CD14-positive monocyte (primary cell): ENCODE results near the gene GJA4. TPM values are rescaled to one million over a fixed set of nuclear protein-coding genes. Genes with fewer than 3 reads are reported as not detected.

Experiments used
- DNase-seq, 3 donors: peaks; one replicate each; pipeline ENCODE4 v3.0.0-alpha.2; 2011 to 2022
- H2AFZ ChIP-seq: 2 replicates; pipeline ENCODE4 v1.6.0; 2012; ENCODE audit warnings: mild to moderate bottlenecking, low read depth, low read length, inconsistent platforms; ENCODE audit not compliant: insufficient read depth, poor library complexity, severe bottlenecking
- H3K27ac ChIP-seq, 2 donors: 1 replicate in 1 of 2; 2 replicates in 1 of 2; pipeline ENCODE4 v1.5.1; 2012 to 2013; ENCODE audit warnings: low read length in 2 of 2, control low read depth in 1 of 2, inconsistent platforms in 1 of 2, low read depth in 1 of 2, mild to moderate bottlenecking in 1 of 2
- H3K27me3 ChIP-seq, 2 donors: one replicate each; pipeline versions ENCODE4 v1.6.0 to v1.6.1; 2011 to 2013; ENCODE audit warnings: low read length in 2 of 2; ENCODE audit not compliant: control insufficient read depth in 2 of 2, insufficient read depth in 2 of 2
- H3K36me3 ChIP-seq, 2 donors: replicated peaks in 1 of 2; 1 replicate in 1 of 2; 2 replicates in 1 of 2; pipeline versions ENCODE4 v1.5.1 to v1.6.1; 2012 to 2013; ENCODE audit warnings: low read length in 2 of 2, control low read depth in 1 of 2, inconsistent platforms in 1 of 2, mild to moderate bottlenecking in 1 of 2; ENCODE audit not compliant: insufficient read depth in 2 of 2, control insufficient read depth in 1 of 2
- H3K4me1 ChIP-seq, 2 donors: 1 replicate in 1 of 2; 2 replicates in 1 of 2; pipeline versions ENCODE4 v1.5.1 to v1.6.1; 2012 to 2013; ENCODE audit warnings: low read length in 2 of 2, control low read depth in 1 of 2, inconsistent platforms in 1 of 2, mild to moderate bottlenecking in 1 of 2, moderate library complexity in 1 of 2; ENCODE audit not compliant: insufficient read depth in 2 of 2, control insufficient read depth in 1 of 2
- H3K4me2 ChIP-seq: replicated peaks from 2 replicates; pipeline ENCODE3; 2012; ENCODE audit warnings: low read length, moderate library complexity, mild to moderate bottlenecking; ENCODE audit not compliant: poor library complexity, severe bottlenecking; ENCODE audit errors: extremely low read depth
- H3K4me3 ChIP-seq, 3 experiments: fragments of 200-600 bp in 1 of 3; sonication (generic) in 1 of 3; replicated peaks in 1 of 3; 1 replicate in 2 of 3; 2 replicates in 1 of 3; pipeline ENCODE4 v1.5.1; 2011 to 2013; ENCODE audit warnings: low read length in 3 of 3, mild to moderate bottlenecking in 3 of 3, control low read depth in 2 of 3, low read depth in 2 of 3, inconsistent platforms in 1 of 3, moderate library complexity in 1 of 3
- H3K79me2 ChIP-seq: 2 replicates; pipeline ENCODE4 v1.6.0; 2012; ENCODE audit warnings: mild to moderate bottlenecking, control low read depth, inconsistent platforms, low read length, moderate library complexity; ENCODE audit not compliant: insufficient read depth
- H3K9ac ChIP-seq: 2 replicates; pipeline ENCODE4 v1.6.0; 2017; ENCODE audit warnings: low read length, mild to moderate bottlenecking; ENCODE audit not compliant: insufficient read depth, poor library complexity, severe bottlenecking
- H3K9me3 ChIP-seq, 2 donors: replicated peaks in 1 of 2; 1 replicate in 1 of 2; 2 replicates in 1 of 2; pipeline versions ENCODE4 v1.5.1 to v1.6.1; 2012 to 2013; ENCODE audit warnings: low read length in 2 of 2, control low read depth in 1 of 2; ENCODE audit not compliant: control insufficient read depth in 1 of 2, insufficient read depth in 1 of 2
- H4K20me1 ChIP-seq: 2 replicates; pipeline ENCODE4 v1.6.0; 2012; ENCODE audit warnings: mild to moderate bottlenecking, low read length, control low read depth, moderate library complexity; ENCODE audit not compliant: insufficient read depth
- H3K27ac Mint-ChIP-seq, 7 donors: one replicate each; pipeline ENCODE4 v1.8.0; 2020; ENCODE audit warnings: mild to moderate bottlenecking in 7 of 7, mixed read lengths in 7 of 7, moderate library complexity in 6 of 7, inconsistent platforms in 2 of 7
- H3K27me3 Mint-ChIP-seq, 3 donors: one replicate each; pipeline ENCODE4 v1.8.0; 2021 to 2022; ENCODE audit warnings: low read depth in 3 of 3, mild to moderate bottlenecking in 3 of 3, mixed read lengths in 3 of 3, moderate library complexity in 3 of 3, inconsistent platforms in 1 of 3
- H3K36me3 Mint-ChIP-seq, 2 donors: one replicate each; pipeline ENCODE4 v1.8.0; 2020; ENCODE audit warnings: mixed read lengths in 2 of 2, inconsistent platforms in 1 of 2, mild to moderate bottlenecking in 1 of 2
- H3K4me1 Mint-ChIP-seq: one replicate; pipeline ENCODE4 v1.8.0; 2020; ENCODE audit warnings: mild to moderate bottlenecking, mixed read lengths
- H3K4me3 Mint-ChIP-seq, 2 donors: one replicate each; pipeline ENCODE4 v1.8.0; 2020; ENCODE audit warnings: mild to moderate bottlenecking in 2 of 2, mixed read lengths in 2 of 2, moderate library complexity in 1 of 2
- H3K9me3 Mint-ChIP-seq, 7 donors: one replicate each; pipeline ENCODE4 v1.8.0; 2020 to 2022; ENCODE audit warnings: mixed read lengths in 7 of 7, mild to moderate bottlenecking in 6 of 7, moderate library complexity in 6 of 7, inconsistent platforms in 2 of 7
- WGBS: methylation state at CpG from one replicate; pipeline ENCODE4 v1.1.5; 2013; ENCODE audit warnings: missing lambda C conversion rate; ENCODE audit not compliant: insufficient coverage; 5-methylcytosine and 5-hydroxymethylcytosine counted together
- intact Hi-C, 2 donors: fragments of 100-400 bp; cut with micrococcal nuclease; formaldehyde crosslinking; loops; one replicate each; pipeline versions ENCODE4 v1.15.0 to v1.15.1; 2023
- polyA plus RNA-seq, 3 donors: library from polyadenylated mRNA; depleted of rRNA in 1 of 3; unstranded in 2 of 3; stranded (reverse) in 1 of 3; fragments of 300-500 nt in 2 of 3; fragments of >200 nt in 1 of 3; fragmentation: Illumina TruSeq in 2 of 3; gene quantifications; 1 replicate in 2 of 3; 2 replicates in 1 of 3; pipeline ENCODE4 v1.2.3, GENCODE V29; 2012 to 2021
- TF ChIP-seq, protein P1 (sequence below): fragments of 200-600 bp; IDR thresholded peaks from one replicate; pipeline ENCODE4 v1.8.0; 2022; ENCODE audit warnings: antibody characterized with exemption, mild to moderate bottlenecking

GJA4 gene
- polyA plus RNA-seq, 3 donors = not detected

DNA sequence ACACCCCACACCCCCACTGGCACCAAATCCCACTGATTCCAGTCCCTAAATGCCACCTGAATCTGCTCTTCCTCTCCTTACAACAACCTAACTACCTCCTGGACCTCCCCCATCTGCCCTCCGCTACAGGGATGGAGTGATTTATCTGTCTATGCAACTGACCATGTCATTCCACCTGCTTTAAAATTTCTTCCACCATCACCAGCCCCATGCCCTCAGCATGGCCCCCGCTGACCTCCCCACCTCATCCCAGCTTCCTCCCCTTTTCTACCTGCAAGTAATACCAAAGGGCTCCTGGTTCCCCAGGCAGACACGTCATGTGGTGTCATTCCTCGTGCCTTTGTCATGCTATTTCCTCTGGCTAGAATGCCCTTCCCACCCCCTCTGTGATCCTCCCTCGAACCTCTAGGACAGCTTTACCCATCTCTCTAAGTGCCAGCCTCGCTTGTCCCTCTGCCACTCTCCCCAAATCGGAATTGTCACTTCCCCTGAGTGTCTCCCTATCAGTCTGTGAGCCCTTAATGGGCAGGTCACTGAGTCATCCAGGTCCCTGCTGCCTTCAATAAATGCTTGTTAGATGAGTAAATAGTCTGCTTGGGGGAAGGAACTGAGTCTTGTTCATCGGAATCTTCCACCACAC lies 29.5 kb upstream of the GJA4 start:
- no peak overlapping the region for H3K27ac ChIP-seq
- WGBS = 51% methylated on average over 5 of the region's 8 CpGs
- H3K27me3 ChIP-seq = no peaks in the 10 kb centered on the region
- no peak overlapping the region for H3K9ac ChIP-seq
- Mint-ChIP-seq H3K36me3 (no peaks in the 10 kb centered on the region), H3K4me3 (no peak overlapping the region), H3K4me1 (no peaks in the 10 kb centered on the region), H3K27ac (no peak overlapping the region), H3K9me3 (peaks cover 0 to 3% (median 0%) of the 10 kb centered on the region in 7 donors), H3K27me3 (peaks cover 0 to 2% (median 1%) of the 10 kb centered on the region in 3 donors)
- H3K4me3 ChIP-seq = no peak overlapping the region
- H2AFZ ChIP-seq = no peak overlapping the region
- H3K9me3 ChIP-seq = no peaks in the 10 kb centered on the region
- no peaks in the 10 kb centered on the region for H3K79me2 ChIP-seq
- no peaks in the 10 kb centered on the region for H3K4me1 ChIP-seq
- H3K4me2 ChIP-seq = no peak overlapping the region
- H3K36me3 ChIP-seq = no peaks in the 10 kb centered on the region
- TF ChIP-seq, protein P1, sequence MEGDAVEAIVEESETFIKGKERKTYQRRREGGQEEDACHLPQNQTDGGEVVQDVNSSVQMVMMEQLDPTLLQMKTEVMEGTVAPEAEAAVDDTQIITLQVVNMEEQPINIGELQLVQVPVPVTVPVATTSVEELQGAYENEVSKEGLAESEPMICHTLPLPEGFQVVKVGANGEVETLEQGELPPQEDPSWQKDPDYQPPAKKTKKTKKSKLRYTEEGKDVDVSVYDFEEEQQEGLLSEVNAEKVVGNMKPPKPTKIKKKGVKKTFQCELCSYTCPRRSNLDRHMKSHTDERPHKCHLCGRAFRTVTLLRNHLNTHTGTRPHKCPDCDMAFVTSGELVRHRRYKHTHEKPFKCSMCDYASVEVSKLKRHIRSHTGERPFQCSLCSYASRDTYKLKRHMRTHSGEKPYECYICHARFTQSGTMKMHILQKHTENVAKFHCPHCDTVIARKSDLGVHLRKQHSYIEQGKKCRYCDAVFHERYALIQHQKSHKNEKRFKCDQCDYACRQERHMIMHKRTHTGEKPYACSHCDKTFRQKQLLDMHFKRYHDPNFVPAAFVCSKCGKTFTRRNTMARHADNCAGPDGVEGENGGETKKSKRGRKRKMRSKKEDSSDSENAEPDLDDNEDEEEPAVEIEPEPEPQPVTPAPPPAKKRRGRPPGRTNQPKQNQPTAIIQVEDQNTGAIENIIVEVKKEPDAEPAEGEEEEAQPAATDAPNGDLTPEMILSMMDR = no peak
- intact Hi-C loops = no loop called here
- no peak for DNase-seq
- no peaks in the 10 kb centered on the region for H4K20me1 ChIP-seq

DNA sequence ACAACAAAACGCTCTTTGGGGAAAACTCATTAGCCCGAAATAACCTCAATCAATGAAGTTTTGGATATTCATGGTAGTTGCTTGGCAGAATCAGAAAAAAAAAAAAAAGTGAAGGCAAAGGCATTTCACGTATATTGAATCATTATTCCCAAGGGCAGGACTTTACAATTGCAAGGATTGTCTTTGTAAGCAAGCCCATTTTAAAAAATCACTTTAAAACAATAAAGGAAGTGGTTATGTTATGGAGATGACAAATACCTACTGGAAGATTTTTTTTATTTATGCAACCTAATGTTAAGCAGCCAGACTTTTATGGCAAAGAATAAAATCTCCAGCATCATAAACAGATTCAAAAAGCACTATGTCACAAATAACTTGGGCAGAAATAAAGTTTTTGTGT lies 23.9 kb upstream of the GJA4 start:
- no CpG with 5 or more reads among the region's 3 CpGs for WGBS
- Mint-ChIP-seq H3K4me1 (no peaks in the 10 kb centered on the region), H3K27me3 (peaks cover 0 to 3% (median 2%) of the 10 kb centered on the region in 3 donors), H3K27ac (no peak overlapping the region), H3K9me3 (no peaks in the 10 kb centered on the region), H3K4me3 (no peak overlapping the region), H3K36me3 (no peaks in the 10 kb centered on the region)
- TF ChIP-seq, protein P1 = no peak
- Histone ChIP-seq H3K4me3 (no peak overlapping the region), H4K20me1 (no peaks in the 10 kb centered on the region), H3K27ac (no peak overlapping the region), H3K27me3 (no peaks in the 10 kb centered on the region), H3K9me3 (no peaks in the 10 kb centered on the region), H3K4me2 (no peak overlapping the region), H3K79me2 (no peaks in the 10 kb centered on the region), H2AFZ (no peak overlapping the region), H3K4me1 (no peaks in the 10 kb centered on the region), H3K9ac (no peak overlapping the region), H3K36me3 (no peaks in the 10 kb centered on the region)
- intact Hi-C loops = no loop called here
- DNase-seq = no peak
